ENCODE measurements around the gene ARL10.

Gene ARL10

DNA sequence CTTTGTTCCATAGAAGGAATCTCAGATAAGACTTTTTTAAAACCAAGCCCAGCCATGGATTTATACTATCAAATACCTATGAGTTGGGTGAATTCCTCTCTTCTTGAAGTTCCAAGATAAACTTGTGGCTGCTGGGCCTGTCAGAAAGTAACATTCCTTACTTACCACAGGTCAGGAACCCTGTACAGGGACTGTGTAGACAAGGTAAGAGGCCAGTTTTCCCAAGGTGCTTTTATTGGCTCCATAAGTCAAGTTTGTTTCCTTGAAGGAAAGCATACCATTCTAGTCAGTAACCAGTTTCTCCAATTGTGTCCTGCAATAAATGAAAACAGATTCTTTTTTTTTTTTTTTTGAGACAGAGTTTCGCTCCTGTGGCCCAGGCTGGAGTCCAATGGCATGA lies 59.9 kb downstream of the ARL10 start:
- H3K4me3 ChIP-seq (ENCODE audit: control insufficient read depth, low read depth, low read length) = no peak overlapping the region
- DNase-seq (ENCODE audit: low read depth) = no peak
- TF ChIP-seq, protein P1, sequence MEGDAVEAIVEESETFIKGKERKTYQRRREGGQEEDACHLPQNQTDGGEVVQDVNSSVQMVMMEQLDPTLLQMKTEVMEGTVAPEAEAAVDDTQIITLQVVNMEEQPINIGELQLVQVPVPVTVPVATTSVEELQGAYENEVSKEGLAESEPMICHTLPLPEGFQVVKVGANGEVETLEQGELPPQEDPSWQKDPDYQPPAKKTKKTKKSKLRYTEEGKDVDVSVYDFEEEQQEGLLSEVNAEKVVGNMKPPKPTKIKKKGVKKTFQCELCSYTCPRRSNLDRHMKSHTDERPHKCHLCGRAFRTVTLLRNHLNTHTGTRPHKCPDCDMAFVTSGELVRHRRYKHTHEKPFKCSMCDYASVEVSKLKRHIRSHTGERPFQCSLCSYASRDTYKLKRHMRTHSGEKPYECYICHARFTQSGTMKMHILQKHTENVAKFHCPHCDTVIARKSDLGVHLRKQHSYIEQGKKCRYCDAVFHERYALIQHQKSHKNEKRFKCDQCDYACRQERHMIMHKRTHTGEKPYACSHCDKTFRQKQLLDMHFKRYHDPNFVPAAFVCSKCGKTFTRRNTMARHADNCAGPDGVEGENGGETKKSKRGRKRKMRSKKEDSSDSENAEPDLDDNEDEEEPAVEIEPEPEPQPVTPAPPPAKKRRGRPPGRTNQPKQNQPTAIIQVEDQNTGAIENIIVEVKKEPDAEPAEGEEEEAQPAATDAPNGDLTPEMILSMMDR (conservative IDR thresholded peaks at IDR 0.05; ENCODE audit: control insufficient read depth, insufficient read depth, low read depth, low read length) = no peak

DNA sequence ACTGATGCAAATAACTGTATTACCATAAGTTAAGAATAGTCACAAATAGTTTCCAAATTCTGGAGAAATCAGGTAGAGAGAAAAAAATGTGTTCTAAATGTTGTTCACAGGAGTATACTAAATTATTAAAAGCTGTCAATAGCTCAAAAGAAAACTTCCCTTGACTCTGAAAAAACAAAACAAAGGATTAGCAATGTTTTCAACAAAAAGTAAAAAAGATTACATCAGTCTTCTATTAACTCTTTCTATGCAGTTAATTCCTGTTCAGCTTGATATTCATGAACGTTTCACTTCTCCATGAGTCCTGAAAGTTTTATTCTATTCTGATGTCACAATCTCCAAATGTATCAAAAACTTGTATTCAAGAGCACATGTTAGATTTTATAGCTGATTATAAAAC lies 60.5 kb downstream of the ARL10 start:
- TF ChIP-seq, protein P1 (conservative IDR thresholded peaks at IDR 0.05; ENCODE audit: control insufficient read depth, insufficient read depth, low read depth, low read length) = no peak
- no peak overlapping the region for H3K4me3 ChIP-seq (ENCODE audit: control insufficient read depth, low read depth, low read length)
- DNase-seq (ENCODE audit: low read depth) = no peak

DNA sequence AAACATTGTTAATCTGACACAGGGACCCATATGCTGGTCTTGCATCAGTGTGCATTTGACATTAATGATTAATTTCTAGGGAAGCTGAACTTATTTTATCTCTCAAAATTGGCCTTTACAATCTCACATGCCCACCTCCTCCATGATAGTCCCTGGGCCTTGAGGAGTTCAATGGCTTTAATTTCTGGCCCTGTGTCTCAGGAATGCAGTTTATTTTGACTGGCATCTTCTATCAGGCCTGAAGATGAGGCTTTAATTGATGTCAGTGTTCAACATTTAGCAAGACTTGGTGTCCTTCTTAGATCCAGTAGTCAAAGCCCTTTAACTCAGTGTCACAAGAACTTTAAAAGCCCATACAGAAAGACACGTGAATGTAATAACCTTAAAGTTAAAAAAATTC lies 61.6 kb downstream of the ARL10 start:
- TF ChIP-seq, protein P1 (conservative IDR thresholded peaks at IDR 0.05; ENCODE audit: control insufficient read depth, insufficient read depth, low read depth, low read length) = no peak

DNA sequence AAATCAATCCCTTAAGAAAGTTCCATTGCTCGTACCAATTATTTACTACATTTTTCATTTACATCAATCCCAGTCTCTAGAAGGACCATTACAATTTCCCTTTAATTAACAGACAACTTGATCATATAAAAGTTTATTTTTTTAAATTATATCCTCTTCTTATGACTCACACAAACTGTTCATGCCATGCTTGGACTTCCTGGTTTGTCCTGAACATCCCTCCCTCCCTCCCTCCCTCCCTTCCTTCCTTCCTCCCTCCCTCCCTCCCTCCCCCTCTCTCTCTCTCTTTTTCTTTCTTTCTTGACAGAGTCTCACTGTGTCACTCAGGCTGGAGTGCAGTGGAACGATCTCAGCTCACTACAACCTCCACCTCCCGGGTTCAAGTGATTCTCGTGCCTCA lies 62.7 kb downstream of the ARL10 start:
- TF ChIP-seq, protein P1 (conservative IDR thresholded peaks at IDR 0.05; ENCODE audit: control insufficient read depth, insufficient read depth, low read depth, low read length) = no peak
- H3K4me3 ChIP-seq (ENCODE audit: control insufficient read depth, low read depth, low read length) = no peak overlapping the region
- peak; percentile 55 for DNase-seq (ENCODE audit: low read depth)

More for the DNA sequence above, 61.6 kb downstream of the ARL10 start:
- no peak for DNase-seq (ENCODE audit: low read depth)
- H3K4me3 ChIP-seq (ENCODE audit: control insufficient read depth, low read depth, low read length) = no peak overlapping the region

DNA sequence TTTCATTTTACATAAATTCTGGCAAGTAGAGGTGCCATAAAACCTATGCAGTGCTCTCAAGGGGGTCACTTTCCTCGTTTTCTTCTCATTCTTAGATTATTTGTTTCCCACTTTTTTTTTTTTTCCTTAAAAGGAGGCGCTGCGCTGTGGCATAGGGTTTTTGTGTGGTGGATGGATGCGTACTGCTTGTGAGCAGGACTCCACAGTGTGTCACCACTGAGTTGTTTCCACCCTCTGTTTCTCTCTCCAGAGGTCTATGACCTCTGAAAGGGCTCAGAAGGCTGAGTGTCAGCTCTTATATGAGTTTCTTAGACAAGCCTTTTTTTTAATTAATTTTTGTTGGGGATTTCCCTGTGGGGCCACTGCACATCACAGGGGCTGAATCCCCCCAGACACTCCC lies 64.7 kb downstream of the ARL10 start:
- TF ChIP-seq, protein P1 (conservative IDR thresholded peaks at IDR 0.05; ENCODE audit: control insufficient read depth, insufficient read depth, low read depth, low read length) = no peak
- no peak for DNase-seq (ENCODE audit: low read depth)
- H3K4me3 ChIP-seq (ENCODE audit: control insufficient read depth, low read depth, low read length) = no peak overlapping the region

Data from fibroblast of mammary gland (primary cell).